ENCODE data around the gene GLP1R.
A peak's percentile ranks its signal among the peaks of the same experiment; 100 is the strongest.

GLP1R gene

GRCh38 chr6:39087197-39087596, 38.6 kb downstream of the GLP1R start:
- DNase-seq: no peak

GRCh38 chr6:39088331-39088730, 39.8 kb downstream of the GLP1R start:
- no peak for DNase-seq

GRCh38 chr6:39090036-39090435, 41.5 kb downstream of the GLP1R start:
- no peak for DNase-seq

- DNase-seq: no peak
Observed at GRCh38 chr6:39091220-39091619, 42.6 kb downstream of the GLP1R start.

- peak; percentile 22 for DNase-seq
Observed at GRCh38 chr6:39092124-39092523, 43.5 kb downstream of the GLP1R start.

GRCh38 chr6:39093149-39093708, 44.6 kb downstream of the GLP1R start:
- no peak for DNase-seq

- no peak for DNase-seq
Observed at GRCh38 chr6:39095578-39095977, 47.0 kb downstream of the GLP1R start.

- DNase-seq: no peak
Observed at GRCh38 chr6:39100358-39100757, 51.8 kb downstream of the GLP1R start.

GRCh38 chr6:39102071-39102820, 53.7 kb downstream of the GLP1R start:
- peak; percentile 51 for DNase-seq

- DNase-seq: no peak
Observed at GRCh38 chr6:39102821-39103136, 54.2 kb downstream of the GLP1R start.

- DNase-seq: peak; percentile 31
Observed at GRCh38 chr6:39104528-39104927, 55.9 kb downstream of the GLP1R start.

- no peak for DNase-seq
Observed at GRCh38 chr6:39107034-39107433, 58.5 kb downstream of the GLP1R start.

- DNase-seq: no peak
Observed at GRCh38 chr6:39107641-39108040, 59.1 kb downstream of the GLP1R start.

- no peak for DNase-seq
Observed at GRCh38 chr6:39108041-39108839, 59.7 kb downstream of the GLP1R start.

- no peak for DNase-seq
Observed at GRCh38 chr6:39111280-39111679, 62.7 kb downstream of the GLP1R start.

GRCh38 chr6:39113788-39114187, 65.2 kb downstream of the GLP1R start:
- DNase-seq: no peak

GRCh38 chr6:39114388-39114703, 65.8 kb downstream of the GLP1R start:
- DNase-seq: no peak

GRCh38 chr6:39114704-39115599, 66.4 kb downstream of the GLP1R start, which contains the start of gene SAYSD1:
Gene SAYSD1 (minus strand): TSS chr6:39115186. CDS start chr6:39115089, 97 bp downstream.
- peak; percentile 86 for DNase-seq

- DNase-seq: no peak
Observed at GRCh38 chr6:39118921-39119320, 70.3 kb downstream of the GLP1R start.

GRCh38 chr6:39124114-39124513, 75.5 kb downstream of the GLP1R start:
- no peak for DNase-seq

GRCh38 chr6:39128106-39128505, 79.5 kb downstream of the GLP1R start:
- no peak for DNase-seq

- no peak for DNase-seq
Observed at GRCh38 chr6:39128832-39129231, 80.3 kb downstream of the GLP1R start.

GRCh38 chr6:39130691-39131090, 82.1 kb downstream of the GLP1R start:
- no peak for DNase-seq
